ENCODE data around the gene PLCH2. TPM values are rescaled to one million over a fixed set of nuclear protein-coding genes. Genes with fewer than 3 reads are reported as not detected.

PLCH2 gene
- total RNA-seq, 1 donor from 2014 or later: 3.8 TPM

GRCh38 chr1:2506007-2506860 lies 30.1 kb downstream of the PLCH2 start:
- Histone ChIP-seq H3K27me3 (ENCODE audit: low read depth) (peaks cover 36% of the 10 kb centered on the region), H3K4me3 (no peak overlapping the region), H3K36me3 (peaks cover 37% of the 10 kb centered on the region), H3K9me3 (no peaks in the 10 kb centered on the region), H3K4me1 (peaks cover 7% of the 10 kb centered on the region), H3K27ac (no peak overlapping the region)
- no peak for TF ChIP-seq CTCF (IDR thresholded peaks at IDR 0.05)
- intact Hi-C loops (cut with DNase I): no loop called here
- DNase-seq (no peak), ATAC-seq (no peak)

DNA sequence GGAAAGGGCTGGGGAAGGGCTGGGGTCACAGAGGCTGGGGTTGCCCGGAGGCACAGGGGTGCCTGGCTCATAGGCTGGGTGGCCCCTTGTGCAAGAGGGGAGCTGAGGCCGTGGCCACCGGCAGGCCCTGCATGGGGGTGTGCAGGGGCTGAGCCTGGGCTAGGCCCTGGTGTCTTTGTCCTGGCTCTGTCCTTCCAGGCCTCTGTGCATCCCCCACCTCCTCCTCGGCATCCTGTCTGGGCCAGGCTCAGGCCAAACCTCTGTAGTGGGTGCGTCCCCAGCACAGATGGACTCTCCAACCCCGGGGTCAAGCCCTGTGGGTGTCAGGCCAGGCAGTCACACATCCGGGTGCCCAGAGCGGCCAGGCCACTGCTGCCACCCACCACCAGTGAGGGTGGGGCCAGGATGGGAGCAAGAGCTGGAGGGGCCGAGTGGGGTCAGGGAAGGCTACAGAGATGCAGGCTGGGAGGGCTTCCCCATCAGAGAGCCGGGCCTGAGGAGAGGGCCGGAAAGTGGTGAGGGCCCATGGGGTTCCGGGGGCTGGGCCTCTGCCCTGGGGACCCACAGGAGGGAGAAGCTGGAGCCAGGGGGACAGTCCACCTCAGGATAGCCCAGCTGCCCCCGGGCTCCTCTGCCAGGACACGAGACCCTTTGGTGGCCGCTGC lies 30.9 kb downstream of the PLCH2 start:
- no peak for ATAC-seq
- H3K36me3 ChIP-seq: peaks cover 45% of the 10 kb centered on the region

GRCh38 chr1:2507744-2508155 lies 31.7 kb downstream of the PLCH2 start:
- Histone ChIP-seq H3K27ac (no peak overlapping the region), H3K9me3 (no peaks in the 10 kb centered on the region), H3K4me3 (no peak overlapping the region), H3K4me1 (peaks cover 7% of the 10 kb centered on the region), H3K27me3 (ENCODE audit: low read depth) (peaks cover 21% of the 10 kb centered on the region), H3K36me3 (peaks cover 52% of the 10 kb centered on the region)
- TF ChIP-seq CTCF (IDR thresholded peaks at IDR 0.05): no peak
- ATAC-seq: no peak
- intact Hi-C loops (cut with DNase I): no loop called here
- DNase-seq: no peak

More for the DNA sequence above, 30.9 kb downstream of the PLCH2 start:
- intact Hi-C loops (cut with DNase I): no loop called here
- no peak for TF ChIP-seq CTCF (IDR thresholded peaks at IDR 0.05)
- no peak for DNase-seq
- H3K27ac ChIP-seq: no peak overlapping the region
- peaks cover 7% of the 10 kb centered on the region for H3K4me1 ChIP-seq
- no peaks in the 10 kb centered on the region for H3K9me3 ChIP-seq
- H3K4me3 ChIP-seq: no peak overlapping the region
- H3K27me3 ChIP-seq (ENCODE audit: low read depth): peaks cover 28% of the 10 kb centered on the region

DNA sequence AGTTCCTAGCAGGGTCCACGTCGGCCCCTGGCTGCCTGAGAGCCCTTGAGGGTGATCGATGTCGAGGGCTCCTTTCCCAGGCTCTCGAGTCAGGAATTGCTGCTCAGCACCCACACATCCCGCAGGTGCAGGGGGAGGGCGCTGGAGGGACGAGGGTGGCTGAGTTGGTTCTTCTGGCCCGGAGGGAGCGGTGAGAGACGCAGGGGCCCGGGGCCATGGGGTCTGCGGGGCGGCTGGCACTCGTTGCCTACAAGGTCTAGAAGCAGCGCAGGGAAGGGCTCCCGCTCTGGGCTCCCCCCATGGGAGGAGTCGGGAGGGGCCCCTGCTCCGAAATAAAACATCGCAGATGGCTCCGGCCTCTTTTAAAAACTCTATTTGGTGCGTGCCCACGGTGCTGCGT lies 32.1 kb downstream of the PLCH2 start:
- ATAC-seq (no peak), DNase-seq (no peak)
- intact Hi-C loops (cut with DNase I): no loop called here
- no peak overlapping the region for H3K4me3 ChIP-seq
- H3K27me3 ChIP-seq (ENCODE audit: low read depth): peaks cover 16% of the 10 kb centered on the region
- TF ChIP-seq CTCF (IDR thresholded peaks at IDR 0.05): no peak
- peaks cover 56% of the 10 kb centered on the region for H3K36me3 ChIP-seq
- no peak overlapping the region for H3K27ac ChIP-seq
- H3K9me3 ChIP-seq: no peaks in the 10 kb centered on the region
- H3K4me1 ChIP-seq: peaks cover 7% of the 10 kb centered on the region

- ATAC-seq: no peak
Observed at GRCh38 chr1:2508751-2509150, 32.7 kb downstream of the PLCH2 start.

More at GRCh38 chr1:2508751-2509150, 32.7 kb downstream of the PLCH2 start:
- intact Hi-C loops (cut with DNase I): no loop called here
- H3K9me3 ChIP-seq: no peaks in the 10 kb centered on the region
- H3K36me3 ChIP-seq: peaks cover 62% of the 10 kb centered on the region
- no peak for TF ChIP-seq CTCF (IDR thresholded peaks at IDR 0.05)
- no peak overlapping the region for H3K4me3 ChIP-seq
- DNase-seq: no peak
- peaks cover 7% of the 10 kb centered on the region for H3K4me1 ChIP-seq
- no peak overlapping the region for H3K27ac ChIP-seq
- peaks cover 12% of the 10 kb centered on the region for H3K27me3 ChIP-seq (ENCODE audit: low read depth)
